GM12873 (cell line): Measurements from ENCODE around the gene OR52I2.

Source experiments
- CTCF ChIP-seq: IDR thresholded peaks from 2 replicates; pipeline ENCODE4 v1.5.1; 2012; ENCODE audit warnings: low read depth, mild to moderate bottlenecking, moderate library complexity, low read length, control low read depth; ENCODE audit not compliant: insufficient read depth; ENCODE audit errors: missing control alignments

Gene OR52I2

GRCh38 chr11:4551346-4551979 lies 30.1 kb upstream of the OR52I2 start:
- peak; percentile 57 for TF ChIP-seq CTCF

- no peak for TF ChIP-seq CTCF
Measured at GRCh38 chr11:4559527-4560440, 21.8 kb upstream of the OR52I2 start.

GRCh38 chr11:4560467-4560866 lies 21.1 kb upstream of the OR52I2 start:
- TF ChIP-seq CTCF, result no peak

GRCh38 chr11:4565371-4565770 lies 16.2 kb upstream of the OR52I2 start:
- no peak for TF ChIP-seq CTCF

- TF ChIP-seq CTCF, result no peak
Measured at GRCh38 chr11:4569075-4569474, 12.5 kb upstream of the OR52I2 start.

GRCh38 chr11:4576880-4577279 lies 4.7 kb upstream of the OR52I2 start:
- TF ChIP-seq CTCF, result no peak

- no peak for TF ChIP-seq CTCF
Measured at GRCh38 chr11:4577761-4578160, 3.8 kb upstream of the OR52I2 start.
